ENCODE results near the gene DNAH6.

DNA sequence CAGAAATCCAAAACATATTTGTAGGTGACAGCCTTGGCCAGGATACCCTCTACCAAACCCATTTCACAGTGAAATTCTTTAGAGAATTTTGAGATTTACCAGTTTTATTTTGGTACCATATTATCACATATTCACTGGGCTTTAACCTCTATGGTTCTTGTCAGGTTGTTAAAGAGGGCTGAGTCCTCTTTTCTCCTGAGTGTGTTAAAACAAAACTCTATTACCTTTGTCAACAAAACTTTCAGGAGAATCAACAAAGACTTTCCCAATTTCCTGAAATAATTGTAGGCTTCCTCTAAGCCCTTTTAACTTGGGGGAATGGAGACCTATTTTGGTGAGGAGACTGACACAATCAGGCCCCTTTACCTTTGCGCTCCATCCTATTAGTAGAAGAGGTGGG lies 209.4 kb downstream of the DNAH6 start:
- TF ChIP-seq GATA2 (IDR thresholded peaks at IDR 0.05; ENCODE audit: low read depth, low read length) (no peak), GATA3 (IDR thresholded peaks at IDR 0.05; ENCODE audit: low read depth, low read length) (no peak)

All from SH-SY5Y (cell line).